HG02763 (cell line): Measurements from ENCODE around the gene C2orf42.
"Not testable (repeated sequence)": the region's sequence is repeated elsewhere in the genome, so short reads cannot be mapped to it uniquely, and the experiment has no call there.

Source experiments
- ATAC-seq: cut with Tn5 transposase; IDR thresholded peaks from one replicate; pipeline ENCODE4 v1.9.1; 2021; ENCODE audit warnings: mild to moderate bottlenecking, moderate library complexity; ENCODE audit not compliant: unreplicated experiment

The C2orf42 gene

GRCh38 chr2:70104231-70105111 lies 86.3 kb downstream of the C2orf42 start:
- no peak for ATAC-seq

DNA sequence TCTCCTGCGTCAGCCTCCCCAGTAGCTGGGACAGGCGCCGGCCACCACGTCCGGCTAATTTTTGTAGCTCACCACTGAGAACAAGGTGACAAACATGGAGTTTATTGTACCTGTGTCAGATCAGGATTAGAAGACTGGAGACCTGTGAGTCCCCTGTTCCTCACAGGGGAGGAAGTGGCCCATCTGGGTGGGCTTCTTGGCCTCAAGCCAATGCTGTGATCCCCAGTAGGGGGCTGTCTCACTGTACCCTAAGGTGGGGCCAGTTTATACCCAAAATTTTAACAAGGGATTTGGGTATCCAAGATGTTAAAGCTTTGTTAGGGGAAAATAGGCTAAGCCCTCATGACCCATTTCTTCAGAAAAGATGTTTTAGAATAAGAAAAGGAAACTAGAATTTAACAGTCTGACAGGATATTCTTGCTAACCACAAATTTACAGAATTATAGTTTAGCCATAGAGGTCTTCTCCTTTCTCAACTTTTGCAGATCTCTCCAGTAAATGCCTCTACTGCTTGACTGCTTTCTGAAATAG lies 87.2 kb downstream of the C2orf42 start:
- no peak for ATAC-seq

DNA sequence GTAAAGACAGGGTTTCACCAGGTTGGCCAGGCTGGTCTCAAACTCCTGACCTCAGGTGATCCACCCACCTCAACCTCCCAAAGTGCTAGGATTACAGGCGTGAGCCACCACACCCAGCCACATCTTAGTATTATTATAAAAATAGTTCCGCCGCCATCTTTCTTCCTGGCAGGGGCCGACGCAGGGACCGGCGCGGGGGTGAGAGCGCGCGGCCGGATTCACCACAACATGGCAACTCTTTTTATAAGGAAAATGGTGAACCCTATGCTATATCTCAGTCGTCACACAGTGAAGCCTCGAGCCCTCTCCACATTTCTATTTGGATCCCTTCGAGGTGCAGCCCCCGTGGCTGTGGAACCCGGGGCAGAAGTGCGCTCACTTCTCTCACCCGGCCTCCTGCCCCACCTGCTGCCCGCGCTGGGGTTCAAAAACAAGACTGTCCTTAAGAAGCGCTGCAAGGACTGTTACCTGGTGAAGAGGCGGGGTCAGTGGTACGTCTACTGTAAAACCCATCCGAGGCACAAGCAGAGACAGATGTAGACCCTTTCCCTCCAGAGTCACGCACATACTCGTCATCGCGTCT lies 88.4 kb downstream of the C2orf42 start:
- ATAC-seq = not testable (repeated sequence)

GRCh38 chr2:70101686-70102085 lies 89.1 kb downstream of the C2orf42 start:
- ATAC-seq = not testable (repeated sequence)

GRCh38 chr2:70101174-70101573 lies 89.6 kb downstream of the C2orf42 start:
- no peak for ATAC-seq
